ENCODE data around the gene PUS3. TPM values are rescaled to one million over a fixed set of nuclear protein-coding genes. Genes with fewer than 3 reads are reported as not detected.
"Not testable (repeated sequence)": the region's sequence is repeated elsewhere in the genome, so short reads cannot be mapped to it uniquely, and the experiment has no call there.

The PUS3 gene
- polyA plus RNA-seq, 4 donors, result 15.7 to 21.0 (median 17.7) TPM

- no peak for DNase-seq (ENCODE audit: low read depth in 4 of 4, low spot score in 3 of 4)
Measured at GRCh38 chr11:125922156-125922555, 19.1 kb upstream of the PUS3 start.

GRCh38 chr11:125921042-125921441 lies 18.0 kb upstream of the PUS3 start:
- no peak for DNase-seq (ENCODE audit: low read depth in 4 of 4, low spot score in 3 of 4)

- DNase-seq (ENCODE audit: low read depth in 4 of 4, low spot score in 3 of 4), result no peak
Measured at GRCh38 chr11:125918140-125918840, 15.3 kb upstream of the PUS3 start.

GRCh38 chr11:125916683-125917347 lies 13.8 kb upstream of the PUS3 start:
- DNase-seq (ENCODE audit: low read depth in 4 of 4, low spot score in 3 of 4), result no peak

GRCh38 chr11:125914601-125915000 lies 11.6 kb upstream of the PUS3 start:
- not testable (repeated sequence) for DNase-seq (ENCODE audit: low read depth in 4 of 4, low spot score in 3 of 4)

GRCh38 chr11:125910226-125910849 lies 7.3 kb upstream of the PUS3 start:
- DNase-seq (ENCODE audit: low read depth in 4 of 4, low spot score in 3 of 4), result no peak

- DNase-seq (ENCODE audit: low read depth in 4 of 4, low spot score in 3 of 4), result no peak
Measured at GRCh38 chr11:125904678-125905077, 1.7 kb upstream of the PUS3 start.

- peak in 2 of 4 donors; percentile 20 for DNase-seq (ENCODE audit: low read depth in 4 of 4, low spot score in 3 of 4)
Measured at GRCh38 chr11:125903711-125904659, 979 bp upstream of the PUS3 start, which contains the start of gene DDX25. Gene DDX25 (plus strand): TSS chr11:125904508. CDS start chr11:125904518, 10 bp downstream.

GRCh38 chr11:125902277-125902926 lies 604 bp downstream of the PUS3 start:
- no peak for DNase-seq (ENCODE audit: low read depth in 4 of 4, low spot score in 3 of 4)

- no peak for DNase-seq (ENCODE audit: low read depth in 4 of 4, low spot score in 3 of 4)
Measured at GRCh38 chr11:125901872-125902271, 1.1 kb downstream of the PUS3 start.

GRCh38 chr11:125892994-125893393 lies 10.0 kb downstream of the PUS3 start:
- DNase-seq (ENCODE audit: low read depth in 4 of 4, low spot score in 3 of 4), result no peak

- DNase-seq (ENCODE audit: low read depth in 4 of 4, low spot score in 3 of 4), result no peak
Measured at GRCh38 chr11:125892071-125892470, 10.9 kb downstream of the PUS3 start.

GRCh38 chr11:125890447-125891100 lies 12.4 kb downstream of the PUS3 start:
- no peak for DNase-seq (ENCODE audit: low read depth in 4 of 4, low spot score in 3 of 4)

GRCh38 chr11:125887373-125888324 lies 15.4 kb downstream of the PUS3 start, which contains the start of gene HYLS1:
Gene HYLS1 (plus strand): TSS chr11:125887668. CDS start chr11:125899369, 11,701 bp downstream.
- DNase-seq (ENCODE audit: low read depth in 4 of 4, low spot score in 3 of 4), result peak; percentile 82 to 88 (median 84)

- DNase-seq (ENCODE audit: low read depth in 4 of 4, low spot score in 3 of 4), result peak in 2 of 4 donors; percentile 5 to 49
Measured at GRCh38 chr11:125886997-125887372, 16.0 kb downstream of the PUS3 start.

- no peak for DNase-seq (ENCODE audit: low read depth in 4 of 4, low spot score in 3 of 4)
Measured at GRCh38 chr11:125883375-125883774, 19.6 kb downstream of the PUS3 start.

- DNase-seq (ENCODE audit: low read depth in 4 of 4, low spot score in 3 of 4), result no peak
Measured at GRCh38 chr11:125881291-125881690, 21.7 kb downstream of the PUS3 start.

GRCh38 chr11:125874556-125875124 lies 28.4 kb downstream of the PUS3 start:
- peak; percentile 52 to 63 (median 59) for DNase-seq (ENCODE audit: low read depth in 4 of 4, low spot score in 3 of 4)

All from right renal pelvis (tissue), 4 donors.